K562 (cell line): ENCODE measurements around the gene ZNF408. TPM values are rescaled to one million over a fixed set of nuclear protein-coding genes. Genes with fewer than 3 reads are reported as not detected.

Experiments
- ATAC-seq: fragments of 200-7000 bp; cut with Tn5 transposase; 3 replicates; pipeline ENCODE4 v1.9.1; 2020; ENCODE audit warnings: moderate library complexity
- BruUV-seq: library from RNA; stranded (reverse); fragments of 400-500 nt; replicated peaks from 2 replicates; lab custom pipeline; 2021; lab: Mats Ljungman, UMichigan
- CTCF ChIA-PET: fragments of 300-600 bp; formaldehyde crosslinking; extraction: SDS; loops from one replicate; lab custom pipeline; 2021; ENCODE audit warnings: low intra/inter-chr PET ratio; lab: Yijun Ruan, JAX
- POLR2A ChIA-PET: fragments of 300-600, 350-650 bp; sonication (Branson Sonifier 250); formaldehyde crosslinking; extraction: SDS; loops from one replicate; lab custom pipeline; 2021; ENCODE audit warnings: antibody characterized with exemption, inconsistent platforms; lab: Yijun Ruan, JAX
- DNase-seq, 4 experiments: peaks; one replicate each; pipeline versions ENCODE4 v3.0.0 to v3.0.0-alpha.2; 2011 to 2018; ENCODE audit warnings: low spot score in 3 of 4, mixed read lengths in 3 of 4; ENCODE audit errors: extremely low read depth in 1 of 4
- FAIRE-seq: peaks from 2 replicates; lab custom pipeline; 2011; peaks lifted over from hg19 to GRCh38; lab: Jason Lieb, UNC
- H2AFZ ChIP-seq: 2 replicates; pipeline ENCODE4 v1.6.0; 2011; ENCODE audit warnings: low read depth, low read length, control low read depth, inconsistent platforms
- H3K27ac ChIP-seq: fragments of 200-600 bp; 3 replicates; pipeline ENCODE4 v1.8.0; 2011; ENCODE audit warnings: low read depth, mild to moderate bottlenecking, control low read depth, inconsistent platforms, low read length, moderate library complexity, mixed read lengths; ENCODE audit errors: extremely low read depth
- H3K27me3 ChIP-seq, 2 experiments: fragments of 300-600 bp in 1 of 2; 2 replicates in 1 of 2; 3 replicates in 1 of 2; pipeline versions ENCODE4 v1.6.0 to v1.8.0; 2011; ENCODE audit warnings: inconsistent platforms in 2 of 2, low read length in 2 of 2, mild to moderate bottlenecking in 1 of 2, mixed read lengths in 1 of 2, moderate library complexity in 1 of 2; ENCODE audit not compliant: control insufficient read depth in 2 of 2, insufficient read depth in 2 of 2
- H3K36me3 ChIP-seq: fragments of 300-600 bp; 3 replicates; pipeline ENCODE4 v1.8.0; 2011; ENCODE audit warnings: mild to moderate bottlenecking, low read length, inconsistent platforms; ENCODE audit not compliant: control insufficient read depth, insufficient read depth
- H3K4me1 ChIP-seq, 2 experiments: fragments of 200-600 bp in 1 of 2; replicated peaks in 1 of 2; 2 replicates in 1 of 2; 3 replicates in 1 of 2; pipeline versions ENCODE4 v1.5.1 to v1.8.0; 2011; ENCODE audit warnings: inconsistent platforms in 2 of 2, low read length in 2 of 2, mild to moderate bottlenecking in 1 of 2, mixed read lengths in 1 of 2, moderate library complexity in 1 of 2; ENCODE audit not compliant: control insufficient read depth in 2 of 2, insufficient read depth in 2 of 2
- H3K4me2 ChIP-seq: 2 replicates; pipeline ENCODE4 v1.6.1; 2011; ENCODE audit warnings: low read length, control low read depth, inconsistent platforms, mixed read lengths; ENCODE audit not compliant: insufficient read depth
- H3K4me3 ChIP-seq: fragments of 200-600 bp; sonication (generic), shearing (Covaris generic); 2 replicates; pipeline ENCODE4 v1.5.1; 2016; ENCODE audit warnings: control low read depth, inconsistent platforms
- H3K79me2 ChIP-seq: fragments of 200-600 bp; 3 replicates; pipeline ENCODE4 v1.8.0; 2011; ENCODE audit warnings: low read length, inconsistent platforms; ENCODE audit not compliant: control insufficient read depth, insufficient read depth
- H3K9ac ChIP-seq, 2 experiments: 2 replicates each; pipeline versions ENCODE4 v1.6.0 to v1.6.1; 2011; ENCODE audit warnings: low read depth in 2 of 2, low read length in 2 of 2, control low read depth in 1 of 2, inconsistent platforms in 1 of 2, mild to moderate bottlenecking in 1 of 2, mixed read lengths in 1 of 2; ENCODE audit not compliant: insufficient read depth in 1 of 2
- H3K9me1 ChIP-seq: one replicate; pipeline ENCODE4 v1.6.0; 2011; ENCODE audit warnings: inconsistent platforms, mild to moderate bottlenecking, low read length, moderate library complexity; ENCODE audit not compliant: control insufficient read depth, insufficient read depth
- H3K9me3 ChIP-seq: replicated peaks from 2 replicates; pipeline ENCODE4 v1.5.1; 2011; ENCODE audit warnings: low read depth, low read length, inconsistent platforms; ENCODE audit not compliant: control insufficient read depth, insufficient read depth
- H4K20me1 ChIP-seq: replicated peaks from 2 replicates; pipeline ENCODE4 v1.6.1; 2011; ENCODE audit warnings: low read length, inconsistent platforms, mixed read lengths; ENCODE audit not compliant: control insufficient read depth, insufficient read depth
- CHCHD3 ChIP-seq: fragments of 250-450 bp; sonication (Bioruptor Pico); IDR thresholded peaks from 2 replicates; pipeline ENCODE4 v2.1.2; 2022; ENCODE audit warnings: mild to moderate bottlenecking
- ILK ChIP-seq: fragments of 450-650 bp; IDR thresholded peaks from 2 replicates; pipeline ENCODE4 v1.6.1; 2016; ENCODE audit warnings: missing genetic modification characterization, low read depth, mild to moderate bottlenecking, missing compliant biosample characterization, moderate library complexity, borderline replicate concordance
- KDM4B ChIP-seq, 2 experiments: fragments of 450-650 bp in 1 of 2; sonication (generic) in 1 of 2; IDR thresholded peaks; 2 replicates each; pipeline ENCODE4 v1.6.1; 2016 to 2017; ENCODE audit warnings: borderline replicate concordance in 2 of 2, antibody characterized with exemption in 1 of 2, low read depth in 1 of 2, mild to moderate bottlenecking in 1 of 2
- L3MBTL2 ChIP-seq: fragments of 450-650 bp; IDR thresholded peaks from 2 replicates; pipeline ENCODE4 v1.6.1; 2016; ENCODE audit warnings: mild to moderate bottlenecking, moderate library complexity
- PHF8 ChIP-seq: fragments of 200-600 bp; sonication (generic); IDR thresholded peaks from 2 replicates; pipeline ENCODE4 v1.6.1; 2012; ENCODE audit warnings: mixed run types, mild to moderate bottlenecking, inconsistent platforms, low read length, moderate library complexity, borderline replicate concordance
- POLR3G ChIP-seq: IDR thresholded peaks from 2 replicates; pipeline ENCODE4 v1.6.1; 2011; ENCODE audit not compliant: insufficient read length, insufficient replicate concordance; ENCODE audit errors: extremely low read depth
- PRMT5 ChIP-seq: sonication (generic); formaldehyde crosslinking; IDR thresholded peaks from 2 replicates; pipeline ENCODE4 v1.5.0; 2020; ENCODE audit warnings: missing genetic modification reagents
- SETDB1 ChIP-seq: IDR thresholded peaks from one replicate; pipeline ENCODE4 v1.6.1; 2012; ENCODE audit warnings: low read length, control low read depth, inconsistent platforms
- TAF9B ChIP-seq: fragments of 450-650 bp; IDR thresholded peaks from 2 replicates; pipeline ENCODE4 v1.6.1; 2018; ENCODE audit warnings: mild to moderate bottlenecking; ENCODE audit not compliant: partially characterized antibody
- TFAM ChIP-seq: fragments of 250-450 bp; sonication (Bioruptor Pico); conservative IDR thresholded peaks from 2 replicates; pipeline ENCODE4 v1.5.0; 2021; ENCODE audit warnings: mild to moderate bottlenecking, moderate library complexity
- ZNF134 ChIP-seq: fragments of 250-450 bp; sonication (Bioruptor Pico); conservative IDR thresholded peaks from 2 replicates; pipeline ENCODE4 v1.4.0; 2020
- ZNF184 ChIP-seq: sonication (generic); formaldehyde crosslinking; IDR thresholded peaks from 2 replicates; pipeline ENCODE4 v1.5.0; 2020; ENCODE audit warnings: missing genetic modification reagents
- ZNF57 ChIP-seq: fragments of 450-650 bp; formaldehyde crosslinking; IDR thresholded peaks from 2 replicates; pipeline ENCODE4 v1.4.0; 2020; ENCODE audit warnings: mild to moderate bottlenecking, moderate library complexity
- ZNF75A ChIP-seq: fragments of 450-650 bp; formaldehyde crosslinking; IDR thresholded peaks from 2 replicates; pipeline ENCODE4 v1.4.0; 2020; ENCODE audit warnings: mild to moderate bottlenecking
- WGBS: fragments of 100-300 bp; shearing (Covaris generic); methylation state at CpG from one replicate; pipeline ENCODE4 v1.1.6; 2016; ENCODE audit warnings: low coverage, mixed read lengths; ENCODE audit not compliant: insufficient coverage; ENCODE audit errors: missing lambda C conversion rate; 5-methylcytosine and 5-hydroxymethylcytosine counted together
- in situ Hi-C: fragments of 300-500 bp; cut with MboI; formaldehyde crosslinking; loops from 4 replicates; pipeline ENCODE4 v1.15.0; 2018; ENCODE audit warnings: inconsistent platforms, mixed read lengths
- intact Hi-C: fragments of 100-400 bp; cut with micrococcal nuclease; formaldehyde crosslinking; loops from 2 replicates; pipeline ENCODE4 v1.14.2; 2022
- polyA plus RNA-seq, 8 experiments: library from polyadenylated mRNA; depleted of rRNA in 4 of 8; stranded (reverse) in 5 of 8; unstranded in 3 of 8; fragments of >200 nt; fragmentation: Nextera tagmentation in 2 of 8; fragmentation: Illumina TruSeq in 1 of 8; extraction: Ambion mirVana in 2 of 8; extraction: Trizol in 1 of 8; gene quantifications; 2 replicates each; pipeline versions ENCODE4 v1.2.1 to v1.2.3, GENCODE V29; 2011 to 2014; ENCODE audit warnings: inconsistent platforms in 1 of 8, missing spikeins in 1 of 8
- total RNA-seq, 7 experiments: library from RNA; depleted of rRNA in 6 of 7; stranded (reverse); fragments of >200 nt in 6 of 7; fragmentation: Illumina TruSeq in 2 of 7; extraction: Trizol in 2 of 7; gene quantifications; 2 replicates each; pipeline versions ENCODE4 v1.2.1 to v1.2.3, GENCODE V29; 2011 to 2021; ENCODE audit warnings: low replicate concordance in 1 of 7

The ZNF408 gene
- total and polyA plus RNA-seq, 9 of the 15 experiments (the other 6 are each of a cell fraction or from before 2014, with no cell fraction given): 0.15 to 18.4 (median 7.4) TPM

GRCh38 chr11:46733234-46733633 lies 32.4 kb downstream of the ZNF408 start (continued):
- TF ChIP-seq SETDB1 (no peak), ZNF75A (no peak), ZNF134 (no peak)

DNA sequence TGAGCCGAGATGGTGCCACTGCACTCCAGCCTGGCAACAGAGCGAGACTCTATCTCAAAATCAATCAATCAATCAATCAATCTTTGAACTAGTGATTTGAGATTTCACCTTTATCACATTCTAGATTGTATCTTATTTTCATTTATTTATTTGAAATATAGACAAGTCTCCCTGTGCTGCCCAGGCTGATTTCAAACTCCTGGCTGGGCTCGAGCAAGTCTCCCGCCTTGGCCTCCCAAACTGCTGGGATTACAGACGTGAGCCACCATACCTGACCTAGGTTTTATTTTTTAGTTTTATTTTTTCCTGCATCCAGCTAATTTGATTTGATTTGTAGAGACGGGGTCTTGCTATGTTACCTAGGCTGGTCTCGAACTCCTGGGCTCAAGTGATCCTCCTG lies 35.3 kb downstream of the ZNF408 start:
- WGBS: 45% methylated on average over 7 of the region's 7 CpGs
- TF ChIP-seq ZNF184 (CRISPR knock-in tag) (no peak), ZNF57 (CRISPR knock-in tag) (no peak), KDM4B (IDR thresholded peaks at IDR 0.05; ENCODE audit: borderline replicate concordance in 2 of 2, low read depth in 1 of 2) (no peak), TFAM (CRISPR knock-in tag) (no peak), POLR3G (no peak), PHF8 (no peak), L3MBTL2 (no peak), CHCHD3 (CRISPR knock-in tag) (no peak), PRMT5 (CRISPR knock-in tag) (no peak), TAF9B (no peak), ILK (tag) (no peak)
- TF ChIP-seq, all 486 proteins: peak for 0
- Histone ChIP-seq H3K9ac (no peak overlapping the region), H4K20me1 (no peaks in the 10 kb centered on the region), H3K9me3 (no peaks in the 10 kb centered on the region), H3K27me3 (no peaks in the 10 kb centered on the region), H3K36me3 (peaks cover 2% of the 10 kb centered on the region; the same call in 2 of the 3 replicates), H3K4me2 (no peak overlapping the region), H3K9me1 (no peaks in the 10 kb centered on the region), H3K27ac (no peak overlapping the region), H3K4me1 (no peaks in the 10 kb centered on the region; a peak in 1 of 5 replicates), H2AFZ (no peak overlapping the region), H3K79me2 (no peaks in the 10 kb centered on the region), H3K4me3 (no peak overlapping the region)
- no peak for ATAC-seq
- FAIRE-seq: no peak
- DNase-seq: no peak
- in situ Hi-C loops (no loop called here), intact Hi-C loops (no loop called here)
- ChIA-PET POLR2A (interaction anchor here (0.5 to 1.9 kb wide), 5 partner anchors 9 to 118 kb away, joined by 3 to 6 read pairs (median 4); no protein-coding TSS in a partner anchor), CTCF (no interaction called here)
- BruUV-seq: no TSS peak
